GM20431 (cell line): ENCODE measurements around the gene TDRD3.

Source experiments
- in situ Hi-C: fragments of 300-500 bp; cut with MseI, MboI; formaldehyde crosslinking; loops from one replicate; pipeline ENCODE4 v1.15.0; 2020; ENCODE audit warnings: low sequenced_read_pairs; ENCODE audit not compliant: unreplicated experiment

TDRD3 gene

GRCh38 chr13:60620611-60621395 lies 223.8 kb downstream of the TDRD3 start:
- in situ Hi-C loops: no loop called here

- in situ Hi-C loops: no loop called here
Measured at GRCh38 chr13:60623151-60623550, 226.1 kb downstream of the TDRD3 start.
